ENCODE results near the gene ZNF487.
"Not testable (repeated sequence)": the region's sequence is repeated elsewhere in the genome, so short reads cannot be mapped to it uniquely, and the experiment has no call there.

ZNF487 gene

GRCh38 chr10:43403911-43404703 is 32.8 kb upstream of the ZNF487 start:
- H3K27ac ChIP-seq: peak overlapping the region; percentile 38
- DNase-seq (ENCODE audit: low read depth, low spot score): no peak

GRCh38 chr10:43404704-43405084 is 32.2 kb upstream of the ZNF487 start:
- DNase-seq (ENCODE audit: low read depth, low spot score): no peak
- peak overlapping the region; percentile 38 for H3K27ac ChIP-seq

- H3K27ac ChIP-seq: peak overlapping the region; percentile 93
- no peak for DNase-seq (ENCODE audit: low read depth, low spot score)
Measured at GRCh38 chr10:43407148-43407575, 29.7 kb upstream of the ZNF487 start.

GRCh38 chr10:43407576-43408330 is 29.2 kb upstream of the ZNF487 start:
- peak; percentile 76 for DNase-seq (ENCODE audit: low read depth, low spot score)
- H3K27ac ChIP-seq: peak overlapping the region; percentile 93

GRCh38 chr10:43408331-43408709 is 28.6 kb upstream of the ZNF487 start:
- H3K27ac ChIP-seq: peak overlapping the region; percentile 93
- no peak for DNase-seq (ENCODE audit: low read depth, low spot score)

GRCh38 chr10:43408710-43409384 is 28.1 kb upstream of the ZNF487 start, which contains the start of gene HNRNPF:
TSS of gene HNRNPF (minus strand) at chr10:43409186. CDS start at chr10:43387884, 21,302 bp downstream.
- H3K27ac ChIP-seq: peak within 1 kb of the TSS; percentile 93
- peak; percentile 74 for DNase-seq (ENCODE audit: low read depth, low spot score)

- no peak for DNase-seq (ENCODE audit: low read depth, low spot score)
- peak overlapping the region; percentile 93 for H3K27ac ChIP-seq
Measured at GRCh38 chr10:43409385-43410109, 27.4 kb upstream of the ZNF487 start.

- DNase-seq (ENCODE audit: low read depth, low spot score): no peak
- no peak overlapping the region for H3K27ac ChIP-seq
Measured at GRCh38 chr10:43410345-43410744, 26.6 kb upstream of the ZNF487 start.

GRCh38 chr10:43411536-43411935 is 25.4 kb upstream of the ZNF487 start:
- H3K27ac ChIP-seq: no peak overlapping the region
- no peak for DNase-seq (ENCODE audit: low read depth, low spot score)

- DNase-seq (ENCODE audit: low read depth, low spot score): no peak
- no peak overlapping the region for H3K27ac ChIP-seq
Measured at GRCh38 chr10:43415544-43415943, 21.4 kb upstream of the ZNF487 start.

GRCh38 chr10:43417950-43418768 is 18.8 kb upstream of the ZNF487 start:
- DNase-seq (ENCODE audit: low read depth, low spot score): no peak
- H3K27ac ChIP-seq: no peak overlapping the region

GRCh38 chr10:43419997-43420368 is 16.9 kb upstream of the ZNF487 start:
- peak overlapping the region; percentile 75 for H3K27ac ChIP-seq
- DNase-seq (ENCODE audit: low read depth, low spot score): no peak

- no peak for DNase-seq (ENCODE audit: low read depth, low spot score)
- H3K27ac ChIP-seq: peak overlapping the region; percentile 75
Measured at GRCh38 chr10:43420369-43421200, 16.3 kb upstream of the ZNF487 start.

- H3K27ac ChIP-seq: peak overlapping the region; percentile 75
- DNase-seq (ENCODE audit: low read depth, low spot score): no peak
Measured at GRCh38 chr10:43421201-43421507, 15.8 kb upstream of the ZNF487 start.

GRCh38 chr10:43421519-43421918 is 15.4 kb upstream of the ZNF487 start:
- peak overlapping the region; percentile 75 for H3K27ac ChIP-seq
- no peak for DNase-seq (ENCODE audit: low read depth, low spot score)

- H3K27ac ChIP-seq: peak overlapping the region; percentile 75
- not testable (repeated sequence) for DNase-seq (ENCODE audit: low read depth, low spot score)
Measured at GRCh38 chr10:43421944-43422343, 15.0 kb upstream of the ZNF487 start.

- no peak for DNase-seq (ENCODE audit: low read depth, low spot score)
Measured at GRCh38 chr10:43424416-43424815, 12.5 kb upstream of the ZNF487 start.

GRCh38 chr10:43426476-43426875 is 10.4 kb upstream of the ZNF487 start:
- DNase-seq (ENCODE audit: low read depth, low spot score); H3K27ac ChIP-seq: not testable (repeated sequence)

More at GRCh38 chr10:43424416-43424815, 12.5 kb upstream of the ZNF487 start:
- H3K27ac ChIP-seq: no peak overlapping the region

Data from epithelial cell of prostate (primary cell).